Measurements from ENCODE around the gene GRHL1.
"Not testable (repeated sequence)": the region's sequence is repeated elsewhere in the genome, so short reads cannot be mapped to it uniquely, and the experiment has no call there.

GRHL1 gene

GRCh38 chr2:10009811-10010781 is 58.6 kb downstream of the GRHL1 start:
- no peak for DNase-seq (ENCODE audit: low read depth)

GRCh38 chr2:10010861-10011605 is 59.5 kb downstream of the GRHL1 start:
- not testable (repeated sequence) for DNase-seq (ENCODE audit: low read depth)

GRCh38 chr2:10011606-10012325 is 60.3 kb downstream of the GRHL1 start:
- DNase-seq (ENCODE audit: low read depth) = not testable (repeated sequence)

- DNase-seq (ENCODE audit: low read depth) = not testable (repeated sequence)
Measured at GRCh38 chr2:10012366-10012962, 61.0 kb downstream of the GRHL1 start.

- DNase-seq (ENCODE audit: low read depth) = no peak
Measured at GRCh38 chr2:10012963-10013461, 61.5 kb downstream of the GRHL1 start.

GRCh38 chr2:10013651-10014417 is 62.3 kb downstream of the GRHL1 start:
- DNase-seq (ENCODE audit: low read depth) = not testable (repeated sequence)

- no peak for DNase-seq (ENCODE audit: low read depth)
Measured at GRCh38 chr2:10014418-10015190, 63.1 kb downstream of the GRHL1 start.

GRCh38 chr2:10015376-10015989 is 64.0 kb downstream of the GRHL1 start:
- not testable (repeated sequence) for DNase-seq (ENCODE audit: low read depth)

GRCh38 chr2:10016001-10016801 is 64.7 kb downstream of the GRHL1 start:
- no peak for DNase-seq (ENCODE audit: low read depth)

GRCh38 chr2:10016802-10017258 is 65.3 kb downstream of the GRHL1 start:
- no peak for DNase-seq (ENCODE audit: low read depth)

GRCh38 chr2:10017313-10017941 is 65.9 kb downstream of the GRHL1 start:
- no peak for DNase-seq (ENCODE audit: low read depth)

GRCh38 chr2:10019174-10019573 is 67.7 kb downstream of the GRHL1 start:
- no peak for DNase-seq (ENCODE audit: low read depth)

- no peak for DNase-seq (ENCODE audit: low read depth)
Measured at GRCh38 chr2:10019602-10020400, 68.3 kb downstream of the GRHL1 start.

- DNase-seq (ENCODE audit: low read depth) = no peak
Measured at GRCh38 chr2:10022041-10022421, 70.5 kb downstream of the GRHL1 start.

GRCh38 chr2:10022445-10022844 is 71.0 kb downstream of the GRHL1 start:
- no peak for DNase-seq (ENCODE audit: low read depth)

GRCh38 chr2:10022966-10023662 is 71.6 kb downstream of the GRHL1 start:
- DNase-seq (ENCODE audit: low read depth) = no peak
